ENCODE measurements around the gene LDAF1. TPM values are rescaled to one million over a fixed set of nuclear protein-coding genes. Genes with fewer than 3 reads are reported as not detected.

Gene LDAF1
- total RNA-seq, 1 experiment from 2014 or later, result 11.5 TPM

DNA sequence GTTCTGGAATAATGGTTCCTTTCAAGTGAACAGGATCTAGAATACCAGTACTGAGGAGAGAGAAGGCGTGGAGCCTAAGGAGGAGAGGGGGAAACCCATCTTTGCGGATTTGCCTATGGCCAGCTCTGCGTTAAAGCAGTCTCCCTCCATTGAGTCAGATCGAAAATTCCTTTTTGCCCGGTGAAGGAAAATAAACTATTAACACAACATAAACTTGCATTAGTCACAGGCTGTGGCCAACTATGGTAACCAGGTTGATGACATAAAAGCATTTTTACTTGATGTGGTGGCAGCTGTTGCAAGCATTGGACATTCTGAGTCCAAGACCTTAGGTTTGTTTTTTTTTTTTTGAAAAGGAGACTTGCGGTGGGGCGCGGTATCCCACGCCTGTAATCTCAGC lies 8.9 kb downstream of the LDAF1 start:
- H3K27ac ChIP-seq (ENCODE audit: low read length), result peak overlapping the region; percentile 82
- peaks cover 5% of the 10 kb centered on the region; the same call in 1 of the 2 replicates for H3K36me3 ChIP-seq (ENCODE audit: low read depth, low read length)
- no peaks in the 10 kb centered on the region; the same call in 1 of the 2 replicates for H4K20me1 ChIP-seq (ENCODE audit: low read length)
- no peak overlapping the region for H3K9ac ChIP-seq (ENCODE audit: low read length)
- peak; percentile 84 for ATAC-seq
- no peak overlapping the region for H2AFZ ChIP-seq (ENCODE audit: low read length)
- H3K79me2 ChIP-seq (ENCODE audit: low read length), result no peaks in the 10 kb centered on the region
- peaks cover 34% of the 10 kb centered on the region for H3K4me1 ChIP-seq (ENCODE audit: insufficient read depth, low read length)
- BruUV-seq (replicated peaks), result no TSS peak
- CTCF ChIA-PET, result interaction anchor here (0.6 to 1.7 kb wide), 4 partner anchors 10 to 425 kb away, joined by 3 to 7 read pairs (median 5); no protein-coding TSS in a partner anchor
- no peaks in the 10 kb centered on the region for H3F3A ChIP-seq (ENCODE audit: low read length, unreplicated experiment)
- H3K9me3 ChIP-seq (ENCODE audit: low read length), result no peaks in the 10 kb centered on the region
- POLR2A ChIA-PET (ENCODE audit: unreplicated experiment), result no interaction called here
- H3K9me2 ChIP-seq (replicated peaks; ENCODE audit: low read length), result no peaks in the 10 kb centered on the region
- no peaks in the 10 kb centered on the region for H3K27me3 ChIP-seq (ENCODE audit: low read length)
- H3K4me2 ChIP-seq (ENCODE audit: low read length), result peak overlapping the region; percentile 68
- H3K4me3 ChIP-seq (ENCODE audit: low read length), result no peak overlapping the region
- peak; percentile 91 for DNase-seq
- intact Hi-C loops (cut with micrococcal nuclease), result no loop called here
- no peak for TF ChIP-seq EZH2 (IDR thresholded peaks at IDR 0.05; ENCODE audit: low read length, unreplicated experiment)
- TF ChIP-seq, protein P1, sequence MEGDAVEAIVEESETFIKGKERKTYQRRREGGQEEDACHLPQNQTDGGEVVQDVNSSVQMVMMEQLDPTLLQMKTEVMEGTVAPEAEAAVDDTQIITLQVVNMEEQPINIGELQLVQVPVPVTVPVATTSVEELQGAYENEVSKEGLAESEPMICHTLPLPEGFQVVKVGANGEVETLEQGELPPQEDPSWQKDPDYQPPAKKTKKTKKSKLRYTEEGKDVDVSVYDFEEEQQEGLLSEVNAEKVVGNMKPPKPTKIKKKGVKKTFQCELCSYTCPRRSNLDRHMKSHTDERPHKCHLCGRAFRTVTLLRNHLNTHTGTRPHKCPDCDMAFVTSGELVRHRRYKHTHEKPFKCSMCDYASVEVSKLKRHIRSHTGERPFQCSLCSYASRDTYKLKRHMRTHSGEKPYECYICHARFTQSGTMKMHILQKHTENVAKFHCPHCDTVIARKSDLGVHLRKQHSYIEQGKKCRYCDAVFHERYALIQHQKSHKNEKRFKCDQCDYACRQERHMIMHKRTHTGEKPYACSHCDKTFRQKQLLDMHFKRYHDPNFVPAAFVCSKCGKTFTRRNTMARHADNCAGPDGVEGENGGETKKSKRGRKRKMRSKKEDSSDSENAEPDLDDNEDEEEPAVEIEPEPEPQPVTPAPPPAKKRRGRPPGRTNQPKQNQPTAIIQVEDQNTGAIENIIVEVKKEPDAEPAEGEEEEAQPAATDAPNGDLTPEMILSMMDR (conservative IDR thresholded peaks at IDR 0.05; ENCODE audit: low read depth, low read length), result no peak
- TF ChIP-seq EZH2phosphoT487 (IDR thresholded peaks at IDR 0.05; ENCODE audit: borderline replicate concordance, low read length), result no peak

DNA sequence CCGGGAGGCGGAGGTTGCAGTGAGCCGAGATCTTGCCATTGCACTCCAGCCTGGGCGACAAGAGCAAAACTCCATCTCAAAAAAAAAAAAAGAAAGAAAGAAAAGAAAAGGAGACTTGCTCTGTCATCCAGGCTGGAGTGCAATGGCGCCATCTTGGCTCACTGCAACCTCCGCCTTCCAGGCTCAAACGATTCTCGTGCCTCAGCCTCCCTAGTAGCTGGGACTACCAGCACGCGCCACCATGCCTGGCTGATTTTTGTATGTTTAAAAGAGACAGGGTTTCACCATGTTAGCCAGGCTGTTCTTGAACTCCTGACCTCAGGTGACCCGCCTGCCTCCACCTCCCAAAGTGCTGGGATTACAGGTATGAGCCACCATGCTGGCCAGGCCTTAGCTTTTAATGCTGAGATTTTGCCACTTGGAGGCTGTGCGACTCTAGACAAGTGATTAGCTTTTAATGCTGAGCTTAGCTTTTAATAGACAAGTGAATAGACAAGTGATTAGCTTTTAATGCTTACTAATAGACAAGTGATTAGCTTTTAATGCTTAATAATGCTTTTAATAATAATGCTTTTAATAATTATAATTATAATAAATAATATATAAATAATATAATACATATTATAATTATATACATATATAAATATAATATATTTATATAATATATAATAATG lies 9.6 kb downstream of the LDAF1 start:
- POLR2A ChIA-PET (ENCODE audit: unreplicated experiment), result no interaction called here

More for the DNA sequence above, 9.6 kb downstream of the LDAF1 start:
- no peak overlapping the region for H3K4me3 ChIP-seq (ENCODE audit: low read length)
- H3K9me2 ChIP-seq (replicated peaks; ENCODE audit: low read length), result no peaks in the 10 kb centered on the region
- H3K36me3 ChIP-seq (ENCODE audit: low read depth, low read length), result peaks cover 5% of the 10 kb centered on the region; the same call in 1 of the 2 replicates
- H3K4me2 ChIP-seq (ENCODE audit: low read length), result no peak overlapping the region
- no peaks in the 10 kb centered on the region for H3K27me3 ChIP-seq (ENCODE audit: low read length)
- no peaks in the 10 kb centered on the region for H3K9me3 ChIP-seq (ENCODE audit: low read length)
- no peaks in the 10 kb centered on the region for H3F3A ChIP-seq (ENCODE audit: low read length, unreplicated experiment)
- H4K20me1 ChIP-seq (ENCODE audit: low read length), result no peaks in the 10 kb centered on the region; the same call in 1 of the 2 replicates
- intact Hi-C loops (cut with micrococcal nuclease), result no loop called here
- peaks cover 27% of the 10 kb centered on the region for H3K4me1 ChIP-seq (ENCODE audit: insufficient read depth, low read length)
- CTCF ChIA-PET, result interaction anchor here (1.7 kb wide), 1 partner anchor 133 kb away, joined by 5 read pairs; no protein-coding TSS in a partner anchor
- no peaks in the 10 kb centered on the region for H3K79me2 ChIP-seq (ENCODE audit: low read length)
- H3K9ac ChIP-seq (ENCODE audit: low read length), result no peak overlapping the region
- H3K27ac ChIP-seq (ENCODE audit: low read length), result 0 out of 2 replicates have a peak overlapping the region, but pooled peaks have one; percentile 23
- DNase-seq, result no peak
- no peak for TF ChIP-seq EZH2 (IDR thresholded peaks at IDR 0.05; ENCODE audit: low read length, unreplicated experiment)
- TF ChIP-seq, protein P1 (conservative IDR thresholded peaks at IDR 0.05; ENCODE audit: low read depth, low read length), result no peak
- no peak for ATAC-seq
- BruUV-seq (replicated peaks), result no TSS peak
- H2AFZ ChIP-seq (ENCODE audit: low read length), result no peak overlapping the region
